Lung (tissue), 12 donors: Measurements from ENCODE around the gene CHST11. TPM values are rescaled to one million over a fixed set of nuclear protein-coding genes. Genes with fewer than 3 reads are reported as not detected.

Experiments
- ATAC-seq: fragments of 200-7000 bp; cut with Tn5 transposase; one replicate; pipeline ENCODE4 v1.9.1; 2020; ENCODE audit warnings: moderate number of reproducible peaks; ENCODE audit not compliant: insufficient read depth, low FRiP score
- DNase-seq, 3 donors: peaks; one replicate each; pipeline ENCODE4 v3.0.0-alpha.2; 2013 to 2017
- H3K27ac ChIP-seq, 2 donors: one replicate each; pipeline ENCODE4 v1.5.1; 2013; ENCODE audit warnings: mild to moderate bottlenecking in 2 of 2, moderate library complexity in 2 of 2, control low read depth in 1 of 2, inconsistent platforms in 1 of 2, low read depth in 1 of 2, low read length in 1 of 2
- H3K27me3 ChIP-seq, 3 donors: one replicate each; pipeline ENCODE4 v1.5.1; 2013; ENCODE audit warnings: low read length in 2 of 3; ENCODE audit not compliant: control insufficient read depth in 3 of 3, insufficient read depth in 3 of 3
- H3K36me3 ChIP-seq, 4 donors: one replicate each; pipeline ENCODE4 v1.5.1; 2013; ENCODE audit warnings: low read length in 4 of 4, mild to moderate bottlenecking in 1 of 4, moderate library complexity in 1 of 4; ENCODE audit not compliant: control insufficient read depth in 4 of 4, insufficient read depth in 4 of 4
- H3K4me1 ChIP-seq, 5 donors: one replicate each; pipeline ENCODE4 v1.5.1; 2013; ENCODE audit warnings: low read length in 5 of 5, mild to moderate bottlenecking in 2 of 5, moderate library complexity in 1 of 5; ENCODE audit not compliant: control insufficient read depth in 5 of 5, insufficient read depth in 5 of 5
- H3K4me3 ChIP-seq: one replicate; pipeline ENCODE4 v1.5.1; 2013; ENCODE audit warnings: mild to moderate bottlenecking, control low read depth, moderate library complexity
- H3K9ac ChIP-seq, 2 donors: one replicate each; pipeline ENCODE4 v1.5.1; 2013; ENCODE audit warnings: low read length in 2 of 2, control low read depth in 1 of 2; ENCODE audit not compliant: insufficient read depth in 1 of 2
- H3K9me3 ChIP-seq, 4 donors: one replicate each; pipeline ENCODE4 v1.5.1; 2013; ENCODE audit warnings: low read length in 3 of 4, mild to moderate bottlenecking in 1 of 4, moderate library complexity in 1 of 4; ENCODE audit not compliant: control insufficient read depth in 4 of 4, insufficient read depth in 3 of 4
- CTCF ChIP-seq: IDR thresholded peaks from 2 replicates; pipeline ENCODE4 v1.5.1; 2012; ENCODE audit warnings: mild to moderate bottlenecking; ENCODE audit errors: control extremely low read depth, extremely low read depth
- WGBS, 2 donors: extraction: QIAGEN DNeasy Blood & Tissue Kit; methylation state at CpG; one replicate each; pipeline ENCODE4 v1.1.7; 2013; 5-methylcytosine and 5-hydroxymethylcytosine counted together
- polyA plus RNA-seq, 2 donors: library from polyadenylated mRNA; stranded (reverse); fragments of 200-250 nt; gene quantifications; one replicate each; pipeline ENCODE4 v1.2.1, GENCODE V29; 2013
- total RNA-seq, 2 donors: library from RNA; depleted of rRNA in 1 of 2; stranded (reverse); fragments of >200 nt in 1 of 2; gene quantifications; one replicate each; pipeline ENCODE4 v1.2.1, GENCODE V29; 2014 to 2021
- donor health status: control.
- donor health status: control.
- donor health status: Bipolar disorder and iron deficiency.
- donor health status: healthy.
- donor health status: DM: yes; HTN: yes; CAD: no.

The CHST11 gene
- total and polyA plus RNA-seq, 4 donors: 9.0 to 63.2 (median 27.7) TPM

GRCh38 chr12:104420868-104421267, 35.9 kb upstream of the CHST11 start:
- H3K4me1 ChIP-seq: no peaks in the 10 kb centered on the region
- no peak overlapping the region for H3K4me3 ChIP-seq
- 51 to 65% methylated on average over 2 of the region's 2 CpGs for WGBS, 2 donors
- H3K9me3 ChIP-seq: no peaks in the 10 kb centered on the region
- H3K36me3 ChIP-seq: no peaks in the 10 kb centered on the region
- TF ChIP-seq CTCF: no peak
- no peak for DNase-seq
- H3K27ac ChIP-seq: no peak overlapping the region
- H3K27me3 ChIP-seq: peaks cover 0 to 3% (median 2%) of the 10 kb centered on the region in 3 donors
- ATAC-seq: no peak
- no peak overlapping the region for H3K9ac ChIP-seq

- ATAC-seq: no peak
Observed at GRCh38 chr12:104421343-104421742, 35.4 kb upstream of the CHST11 start.

GRCh38 chr12:104422441-104422840, 34.3 kb upstream of the CHST11 start:
- DNase-seq: no peak
- no peaks in the 10 kb centered on the region for H3K36me3 ChIP-seq
- 79 to 91% methylated on average over 1 of the region's 1 CpG for WGBS, 2 donors
- peaks cover 0 to 2% (median 0%) of the 10 kb centered on the region in 3 donors for H3K27me3 ChIP-seq
- H3K27ac ChIP-seq: no peak overlapping the region
- no peak overlapping the region for H3K9ac ChIP-seq
- TF ChIP-seq CTCF: no peak
- no peaks in the 10 kb centered on the region for H3K9me3 ChIP-seq
- no peak overlapping the region for H3K4me3 ChIP-seq
- no peaks in the 10 kb centered on the region for H3K4me1 ChIP-seq
- ATAC-seq: no peak

More at GRCh38 chr12:104421343-104421742, 35.4 kb upstream of the CHST11 start:
- no peaks in the 10 kb centered on the region for H3K36me3 ChIP-seq
- H3K4me3 ChIP-seq: no peak overlapping the region
- no peaks in the 10 kb centered on the region for H3K4me1 ChIP-seq
- H3K27ac ChIP-seq: no peak overlapping the region
- 85 to 94% methylated on average over 2 of the region's 2 CpGs for WGBS, 2 donors
- H3K27me3 ChIP-seq: peaks cover 0 to 2% (median 0%) of the 10 kb centered on the region in 3 donors
- no peak overlapping the region for H3K9ac ChIP-seq
- no peak for TF ChIP-seq CTCF
- H3K9me3 ChIP-seq: no peaks in the 10 kb centered on the region
- no peak for DNase-seq

GRCh38 chr12:104423273-104423672, 33.5 kb upstream of the CHST11 start:
- ATAC-seq: no peak
- H3K4me1 ChIP-seq: no peaks in the 10 kb centered on the region

More at GRCh38 chr12:104423273-104423672, 33.5 kb upstream of the CHST11 start:
- Histone ChIP-seq H3K36me3 (no peaks in the 10 kb centered on the region), H3K27ac (no peak overlapping the region), H3K9me3 (no peaks in the 10 kb centered on the region), H3K9ac (no peak overlapping the region), H3K27me3 (peaks cover 0 to 2% (median 0%) of the 10 kb centered on the region in 3 donors), H3K4me3 (no peak overlapping the region)
- TF ChIP-seq CTCF: no peak
- WGBS, 2 donors: 60 to 82% methylated on average over 3 of the region's 3 CpGs
- no peak for DNase-seq
